ENCODE measurements around the gene ASTN1.

ASTN1 gene

GRCh38 chr1:176976771-176977170, 187.7 kb downstream of the ASTN1 start:
- DNase-seq: no peak

- DNase-seq: no peak
Measured at GRCh38 chr1:176976225-176976624, 188.3 kb downstream of the ASTN1 start.

GRCh38 chr1:176964687-176965086, 199.8 kb downstream of the ASTN1 start:
- no peak for DNase-seq

- DNase-seq: no peak
Measured at GRCh38 chr1:176963181-176963580, 201.3 kb downstream of the ASTN1 start.

- DNase-seq: no peak
Measured at GRCh38 chr1:176961678-176962077, 202.8 kb downstream of the ASTN1 start.

- no peak for DNase-seq
Measured at GRCh38 chr1:176959191-176959820, 205.2 kb downstream of the ASTN1 start.

- DNase-seq: no peak
Measured at GRCh38 chr1:176957603-176958002, 206.9 kb downstream of the ASTN1 start.

GRCh38 chr1:176954242-176954641, 210.3 kb downstream of the ASTN1 start:
- DNase-seq: no peak

- DNase-seq: no peak
Measured at GRCh38 chr1:176950736-176951324, 213.7 kb downstream of the ASTN1 start.

- DNase-seq: peak; percentile 3
Measured at GRCh38 chr1:176949033-176949662, 215.4 kb downstream of the ASTN1 start.

- no peak for DNase-seq
Measured at GRCh38 chr1:176944606-176945005, 219.9 kb downstream of the ASTN1 start.

GRCh38 chr1:176943783-176944182, 220.7 kb downstream of the ASTN1 start:
- DNase-seq: no peak

GRCh38 chr1:176942346-176942745, 222.2 kb downstream of the ASTN1 start:
- DNase-seq: no peak

GRCh38 chr1:176939993-176940392, 224.5 kb downstream of the ASTN1 start:
- no peak for DNase-seq

- no peak for DNase-seq
Measured at GRCh38 chr1:176938375-176938774, 226.1 kb downstream of the ASTN1 start.

- DNase-seq: no peak
Measured at GRCh38 chr1:176934370-176934769, 230.1 kb downstream of the ASTN1 start.

GRCh38 chr1:176932114-176933104, 232.1 kb downstream of the ASTN1 start:
- no peak for DNase-seq

- DNase-seq: no peak
Measured at GRCh38 chr1:176931526-176931925, 233.0 kb downstream of the ASTN1 start.

- DNase-seq: no peak
Measured at GRCh38 chr1:176926330-176927086, 238.0 kb downstream of the ASTN1 start.

GRCh38 chr1:176925223-176925622, 239.3 kb downstream of the ASTN1 start:
- no peak for DNase-seq

- DNase-seq: no peak
Measured at GRCh38 chr1:176923283-176923682, 241.2 kb downstream of the ASTN1 start.
